Breast epithelium (tissue), 4 donors: ENCODE results near the gene SMIM24. TPM values are rescaled to one million over a fixed set of nuclear protein-coding genes. Genes with fewer than 3 reads are reported as not detected.

Experiments used
- DNase-seq, 2 donors: peaks; one replicate each; pipeline ENCODE4 v3.0.0-alpha.2; 2019; ENCODE audit warnings: low spot score in 2 of 2
- H3K27ac ChIP-seq, 2 donors: fragments of 200-600 bp; sonication (generic) in 1 of 2; one replicate each; pipeline ENCODE4 v1.5.1; 2016 to 2019; ENCODE audit warnings: mild to moderate bottlenecking in 1 of 2
- H3K27me3 ChIP-seq, 2 donors: fragments of 200-600 bp; sonication (generic) in 1 of 2; one replicate each; pipeline versions ENCODE4 v1.5.1 to v1.6.0; 2017 to 2019; ENCODE audit warnings: control low read depth in 1 of 2, mild to moderate bottlenecking in 1 of 2
- H3K36me3 ChIP-seq: fragments of 200-600 bp; one replicate; pipeline ENCODE4 v1.5.1; 2019
- H3K4me1 ChIP-seq, 2 donors: fragments of 200-600 bp; sonication (generic); one replicate each; pipeline ENCODE4 v1.5.1; 2016 to 2019; ENCODE audit warnings: control low read depth in 1 of 2
- H3K4me3 ChIP-seq, 3 donors: fragments of 200-600 bp; sonication (generic); 1 replicate in 2 of 3; 2 replicates in 1 of 3; pipeline ENCODE4 v1.5.1; 2016 to 2019; ENCODE audit warnings: mild to moderate bottlenecking in 3 of 3, moderate library complexity in 2 of 3
- H3K9me3 ChIP-seq, 2 donors: fragments of 200-600 bp; sonication (generic) in 1 of 2; one replicate each; pipeline ENCODE4 v1.5.1; 2016 to 2019; ENCODE audit warnings: control low read depth in 1 of 2
- POLR2A ChIP-seq: fragments of 450-650 bp; IDR thresholded peaks from one replicate; pipeline ENCODE4 v1.6.1; 2016; ENCODE audit warnings: antibody characterized with exemption, mild to moderate bottlenecking, moderate library complexity
- POLR2AphosphoS5 ChIP-seq, 3 donors: sonication (generic); formaldehyde crosslinking; IDR thresholded peaks; one replicate each; pipeline ENCODE4 v1.6.1; 2017; ENCODE audit warnings: antibody characterized with exemption in 3 of 3
- intact Hi-C: fragments of 100-400 bp; cut with DNase I; formaldehyde crosslinking; loops from one replicate; pipeline ENCODE4 v1.15.1; 2023; ENCODE audit warnings: low total_unique reads
- total RNA-seq, 3 donors: library from RNA; depleted of rRNA; stranded (reverse); fragments of >200 nt; gene quantifications; one replicate each; pipeline ENCODE4 v1.1.0, GENCODE V29; 2016
- TF ChIP-seq, protein P1 (sequence below), 3 donors: fragments of 450-650 bp; IDR thresholded peaks; one replicate each; pipeline ENCODE4 v1.5.1; 2016 to 2017; ENCODE audit warnings: antibody characterized with exemption in 3 of 3, mild to moderate bottlenecking in 3 of 3, moderate library complexity in 3 of 3

Gene SMIM24
- total RNA-seq, 3 donors from 2014 or later: 2.0 to 6.7 TPM; not detected in 1

DNA sequence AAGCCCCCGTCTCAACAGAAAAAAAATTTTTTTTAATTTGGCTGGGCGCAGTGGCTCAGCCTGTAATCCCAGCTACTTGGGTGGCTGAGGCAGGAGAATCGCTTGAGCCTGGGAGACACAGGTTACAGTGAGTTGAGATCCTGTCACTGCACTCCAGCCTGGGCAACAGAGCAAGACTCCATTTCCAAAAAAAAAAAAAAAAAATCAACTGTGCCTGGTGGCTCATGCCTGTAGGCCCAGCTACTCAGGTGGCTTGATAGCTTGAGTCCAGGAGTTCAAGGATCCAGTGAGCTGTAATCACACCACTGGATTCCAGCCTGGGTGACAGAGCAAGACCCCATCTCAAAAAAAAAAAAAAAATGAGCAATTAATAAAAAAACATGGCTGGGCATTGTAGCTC lies 21.5 kb upstream of the SMIM24 start:
- no peak for DNase-seq
- Histone ChIP-seq H3K4me1 (peaks cover 6 to 8% of the 10 kb centered on the region in 2 donors), H3K4me3 (no peak overlapping the region), H3K27ac (no peak overlapping the region), H3K9me3 (no peaks in the 10 kb centered on the region), H3K27me3 (no peaks in the 10 kb centered on the region), H3K36me3 (no peaks in the 10 kb centered on the region)
- intact Hi-C loops: no loop called here
- TF ChIP-seq, protein P1, sequence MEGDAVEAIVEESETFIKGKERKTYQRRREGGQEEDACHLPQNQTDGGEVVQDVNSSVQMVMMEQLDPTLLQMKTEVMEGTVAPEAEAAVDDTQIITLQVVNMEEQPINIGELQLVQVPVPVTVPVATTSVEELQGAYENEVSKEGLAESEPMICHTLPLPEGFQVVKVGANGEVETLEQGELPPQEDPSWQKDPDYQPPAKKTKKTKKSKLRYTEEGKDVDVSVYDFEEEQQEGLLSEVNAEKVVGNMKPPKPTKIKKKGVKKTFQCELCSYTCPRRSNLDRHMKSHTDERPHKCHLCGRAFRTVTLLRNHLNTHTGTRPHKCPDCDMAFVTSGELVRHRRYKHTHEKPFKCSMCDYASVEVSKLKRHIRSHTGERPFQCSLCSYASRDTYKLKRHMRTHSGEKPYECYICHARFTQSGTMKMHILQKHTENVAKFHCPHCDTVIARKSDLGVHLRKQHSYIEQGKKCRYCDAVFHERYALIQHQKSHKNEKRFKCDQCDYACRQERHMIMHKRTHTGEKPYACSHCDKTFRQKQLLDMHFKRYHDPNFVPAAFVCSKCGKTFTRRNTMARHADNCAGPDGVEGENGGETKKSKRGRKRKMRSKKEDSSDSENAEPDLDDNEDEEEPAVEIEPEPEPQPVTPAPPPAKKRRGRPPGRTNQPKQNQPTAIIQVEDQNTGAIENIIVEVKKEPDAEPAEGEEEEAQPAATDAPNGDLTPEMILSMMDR (IDR thresholded peaks at IDR 0.05): no peak
- TF ChIP-seq POLR2AphosphoS5 (IDR thresholded peaks at IDR 0.05): no peak
- TF ChIP-seq POLR2A: no peak

GRCh38 chr19:3500429-3501101 lies 20.2 kb upstream of the SMIM24 start, which contains the start of gene DOHH:
DOHH (minus strand) TSS chr19:3500674; CDS start chr19:3496814, 3,860 bp downstream.
- DNase-seq: peak; percentile 94 to 95
- peak within 1 kb of the TSS; percentile 77 to 98 (median 88) for H3K4me3 ChIP-seq
- TF ChIP-seq POLR2A (no peak), POLR2AphosphoS5 (IDR thresholded peaks at IDR 0.05) (peak; percentile 92 to 97 (median 94))
- TF ChIP-seq, protein P1 (IDR thresholded peaks at IDR 0.05): no peak
- peak within 1 kb of the TSS; percentile 92 to 97 for H3K27ac ChIP-seq
- H3K9me3 ChIP-seq: no peaks in the 10 kb centered on the region
- H3K36me3 ChIP-seq: no peaks in the 10 kb centered on the region
- peaks cover 5 to 6% of the 10 kb centered on the region in 2 donors for H3K4me1 ChIP-seq
- intact Hi-C loops: no loop called here
- no peaks in the 10 kb centered on the region for H3K27me3 ChIP-seq

- Histone ChIP-seq H3K27me3 (no peaks in the 10 kb centered on the region), H3K4me3 (peak overlapping the region; percentile 77 to 98 (median 88)), H3K36me3 (no peaks in the 10 kb centered on the region), H3K27ac (peak overlapping the region; percentile 92 to 97), H3K4me1 (peaks cover 5 to 6% of the 10 kb centered on the region in 2 donors), H3K9me3 (no peaks in the 10 kb centered on the region)
- no peak for DNase-seq
- intact Hi-C loops: no loop called here
- TF ChIP-seq POLR2AphosphoS5 (IDR thresholded peaks at IDR 0.05) (no peak), POLR2A (no peak)
- TF ChIP-seq, protein P1 (IDR thresholded peaks at IDR 0.05): no peak
These were observed 19.6 kb upstream of the SMIM24 start for GRCh38 chr19:3499738-3500428.

- Histone ChIP-seq H3K27ac (no peak overlapping the region), H3K27me3 (no peaks in the 10 kb centered on the region), H3K4me1 (peaks cover 5 to 6% of the 10 kb centered on the region in 2 donors), H3K36me3 (no peaks in the 10 kb centered on the region), H3K9me3 (no peaks in the 10 kb centered on the region), H3K4me3 (no peak overlapping the region)
- DNase-seq: no peak
- intact Hi-C loops: no loop called here
- TF ChIP-seq POLR2A (no peak), POLR2AphosphoS5 (IDR thresholded peaks at IDR 0.05) (no peak)
- TF ChIP-seq, protein P1 (IDR thresholded peaks at IDR 0.05): no peak
These were observed 17.6 kb upstream of the SMIM24 start for GRCh38 chr19:3497757-3498520.
